HG03139 (cell line): Measurements from ENCODE around the gene GPRASP2.

Source experiments
- ATAC-seq: cut with Tn5 transposase; IDR thresholded peaks from one replicate; pipeline ENCODE4 v1.9.1; 2021; ENCODE audit not compliant: unreplicated experiment

The GPRASP2 gene

DNA sequence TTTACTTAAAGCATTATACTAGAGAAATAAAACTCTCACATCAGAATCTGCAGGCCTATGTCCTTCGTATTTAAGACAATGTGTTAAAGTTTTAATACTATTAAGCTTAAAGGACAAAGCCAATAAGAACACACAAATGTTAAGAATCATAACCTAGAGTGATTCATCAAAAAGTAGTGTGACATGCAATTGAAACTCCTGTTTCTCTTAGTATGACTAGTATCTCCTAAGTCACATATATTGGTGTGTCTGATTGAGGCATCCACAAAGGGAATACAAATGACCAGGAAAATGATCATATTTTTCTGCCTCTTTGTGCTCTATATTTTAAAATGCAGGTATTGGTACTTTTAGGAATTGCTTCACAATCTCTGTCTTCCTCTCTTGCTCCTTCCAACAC is 32.1 kb downstream of the GPRASP2 start:
- no peak for ATAC-seq

DNA sequence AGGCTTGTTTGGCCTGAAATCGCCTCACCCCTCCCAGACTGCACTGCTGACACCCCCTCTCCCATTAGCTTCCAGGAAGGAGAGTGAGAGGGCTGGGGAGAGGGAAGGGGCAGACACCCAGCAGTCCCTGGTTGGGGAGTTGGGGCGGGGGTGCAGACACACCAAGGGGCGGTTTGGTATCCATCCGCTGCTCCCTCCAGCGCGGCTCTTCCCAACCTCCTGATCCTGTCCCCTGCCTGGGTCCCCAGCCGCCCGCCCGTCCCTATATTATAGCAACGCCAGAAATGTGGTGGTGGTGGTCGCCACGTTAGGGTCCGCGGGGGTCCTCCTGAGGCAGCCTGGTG is 33.2 kb downstream of the GPRASP2 start:
- no peak for ATAC-seq

GRCh38 chrX:102745857-102746584 is 33.8 kb downstream of the GPRASP2 start:
- no peak for ATAC-seq

DNA sequence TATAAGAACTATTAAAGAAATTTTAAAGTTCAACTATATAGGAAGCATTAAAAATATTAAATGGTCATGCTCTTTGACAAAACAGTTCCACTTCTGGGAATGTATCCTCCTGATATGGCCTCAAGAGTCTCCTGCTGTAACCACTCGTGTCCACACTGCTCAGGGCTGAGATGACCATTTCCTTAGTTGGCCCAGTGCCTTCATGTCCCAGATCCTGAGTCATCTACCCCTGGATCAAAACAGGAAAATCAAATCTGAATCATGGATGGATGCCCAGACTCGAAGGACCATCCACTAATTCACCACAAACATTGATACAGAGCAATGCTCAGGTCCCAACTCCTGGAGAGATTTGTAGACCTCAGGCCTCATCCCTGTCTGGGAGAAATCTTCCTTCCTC is 53.0 kb downstream of the GPRASP2 start:
- ATAC-seq = no peak

GRCh38 chrX:102765809-102766208 is 53.6 kb downstream of the GPRASP2 start:
- no peak for ATAC-seq

- no peak for ATAC-seq
Measured at GRCh38 chrX:102767287-102767686, 55.0 kb downstream of the GPRASP2 start.
